Right renal cortex interstitium (tissue), 3 donors: ENCODE data around the gene MTCH2. TPM values are rescaled to one million over a fixed set of nuclear protein-coding genes. Genes with fewer than 3 reads are reported as not detected.

Experiments
- polyA plus RNA-seq, 3 donors: library from polyadenylated mRNA; unstranded; fragments of 120-200 nt; gene quantifications; one replicate each; pipeline ENCODE4 v1.2.1, GENCODE V29; 2013; ENCODE audit not compliant: insufficient read length in 3 of 3

The MTCH2 gene
- polyA plus RNA-seq, 3 donors, result 121 to 136 (median 132) TPM

Other genes starting within 250 kb of the MTCH2 start
- gene SLC39A13, start 234.0 kb downstream of the MTCH2 start, polyA plus RNA-seq, result 10 to 100 TPM; 37.3 to 45.0 (median 39.8) TPM
- 100 to 1,000 TPM; 175 to 194 (median 176) TPM for gene PSMC3, start 216.1 kb downstream of the MTCH2 start, polyA plus RNA-seq
- under 1 TPM in 2 of 3 donors, not detected in 1; 0.13 to 0.14 TPM for gene RAPSN, start 193.4 kb downstream of the MTCH2 start, polyA plus RNA-seq
- 10 to 100 TPM; 92.7 to 99.4 (median 98.1) TPM for gene CELF1, start 89.4 kb downstream of the MTCH2 start, polyA plus RNA-seq
- gene PTPMT1, start 77.0 kb downstream of the MTCH2 start, polyA plus RNA-seq, result 10 to 100 TPM; 51.6 to 61.4 (median 55.3) TPM
- 10 to 100 TPM; 28.4 to 30.0 (median 29.8) TPM for gene KBTBD4, start 63.6 kb downstream of the MTCH2 start, polyA plus RNA-seq
- gene NDUFS3, start 63.5 kb downstream of the MTCH2 start, polyA plus RNA-seq, result 100 to 1,000 TPM; 162 to 168 (median 166) TPM
- under 1 TPM in 2 of 3 donors, not detected in 1; 0.19 to 0.40 TPM for gene FAM180B, start 55.9 kb downstream of the MTCH2 start, polyA plus RNA-seq
- gene C1QTNF4, start 48.1 kb downstream of the MTCH2 start, polyA plus RNA-seq, result 1 to 10 TPM; 4.5 to 6.3 (median 5.3) TPM
- 10 to 100 TPM in 1 of 3 donors, 1 to 10 TPM in 2; 7.1 to 10.6 (median 8.9) TPM for gene AGBL2, start 72.8 kb upstream of the MTCH2 start, polyA plus RNA-seq
- 100 to 1,000 TPM in 1 of 3 donors, 10 to 100 TPM in 2; 89.9 to 114 (median 95.4) TPM for gene FNBP4, start 124.8 kb upstream of the MTCH2 start, polyA plus RNA-seq
- 10 to 100 TPM; 63.4 to 68.9 (median 68.5) TPM for gene NUP160, start 205.8 kb upstream of the MTCH2 start, polyA plus RNA-seq